Measurements from ENCODE around the gene OR8B12. TPM values are rescaled to one million over a fixed set of nuclear protein-coding genes. Genes with fewer than 3 reads are reported as not detected.
A peak's percentile ranks its signal among the peaks of the same experiment; 100 is the strongest.

OR8B12 gene, protein sequence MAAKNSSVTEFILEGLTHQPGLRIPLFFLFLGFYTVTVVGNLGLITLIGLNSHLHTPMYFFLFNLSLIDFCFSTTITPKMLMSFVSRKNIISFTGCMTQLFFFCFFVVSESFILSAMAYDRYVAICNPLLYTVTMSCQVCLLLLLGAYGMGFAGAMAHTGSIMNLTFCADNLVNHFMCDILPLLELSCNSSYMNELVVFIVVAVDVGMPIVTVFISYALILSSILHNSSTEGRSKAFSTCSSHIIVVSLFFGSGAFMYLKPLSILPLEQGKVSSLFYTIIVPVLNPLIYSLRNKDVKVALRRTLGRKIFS
- total RNA-seq, result not detected in 2 replicates

DNA sequence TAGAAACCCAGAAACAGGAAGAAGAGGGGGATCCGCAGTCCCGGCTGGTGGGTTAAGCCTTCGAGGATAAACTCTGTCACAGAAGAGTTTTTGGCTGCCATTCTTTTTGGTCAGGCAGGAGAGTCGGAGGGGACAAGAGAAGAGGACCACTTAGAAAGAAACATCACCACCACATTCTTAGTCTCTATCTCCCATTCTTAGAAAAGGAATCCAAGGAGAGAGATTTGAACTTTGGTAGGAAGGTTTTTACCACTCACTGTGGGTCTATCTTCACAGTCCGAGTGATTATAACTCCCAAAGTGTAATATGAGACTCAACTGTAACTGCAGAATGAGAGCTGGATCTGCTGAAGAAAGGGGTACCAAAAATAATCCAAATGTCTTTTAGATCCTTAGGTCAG lies at the start of gene OR8B12:
Gene OR8B12, minus strand, starts transcription at position 101 of the 400 bp plus-strand sequence. Its CDS starts 0 bp downstream, at position 101.
- no peak within 1 kb of the TSS for H3K4me3 ChIP-seq (ENCODE audit: low read depth, low read length)
- no peak for DNase-seq (ENCODE audit: low read depth)
- TF ChIP-seq, protein P1, sequence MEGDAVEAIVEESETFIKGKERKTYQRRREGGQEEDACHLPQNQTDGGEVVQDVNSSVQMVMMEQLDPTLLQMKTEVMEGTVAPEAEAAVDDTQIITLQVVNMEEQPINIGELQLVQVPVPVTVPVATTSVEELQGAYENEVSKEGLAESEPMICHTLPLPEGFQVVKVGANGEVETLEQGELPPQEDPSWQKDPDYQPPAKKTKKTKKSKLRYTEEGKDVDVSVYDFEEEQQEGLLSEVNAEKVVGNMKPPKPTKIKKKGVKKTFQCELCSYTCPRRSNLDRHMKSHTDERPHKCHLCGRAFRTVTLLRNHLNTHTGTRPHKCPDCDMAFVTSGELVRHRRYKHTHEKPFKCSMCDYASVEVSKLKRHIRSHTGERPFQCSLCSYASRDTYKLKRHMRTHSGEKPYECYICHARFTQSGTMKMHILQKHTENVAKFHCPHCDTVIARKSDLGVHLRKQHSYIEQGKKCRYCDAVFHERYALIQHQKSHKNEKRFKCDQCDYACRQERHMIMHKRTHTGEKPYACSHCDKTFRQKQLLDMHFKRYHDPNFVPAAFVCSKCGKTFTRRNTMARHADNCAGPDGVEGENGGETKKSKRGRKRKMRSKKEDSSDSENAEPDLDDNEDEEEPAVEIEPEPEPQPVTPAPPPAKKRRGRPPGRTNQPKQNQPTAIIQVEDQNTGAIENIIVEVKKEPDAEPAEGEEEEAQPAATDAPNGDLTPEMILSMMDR (IDR thresholded peaks at IDR 0.05; ENCODE audit: insufficient read depth, low read depth, low read length), result no peak

DNA sequence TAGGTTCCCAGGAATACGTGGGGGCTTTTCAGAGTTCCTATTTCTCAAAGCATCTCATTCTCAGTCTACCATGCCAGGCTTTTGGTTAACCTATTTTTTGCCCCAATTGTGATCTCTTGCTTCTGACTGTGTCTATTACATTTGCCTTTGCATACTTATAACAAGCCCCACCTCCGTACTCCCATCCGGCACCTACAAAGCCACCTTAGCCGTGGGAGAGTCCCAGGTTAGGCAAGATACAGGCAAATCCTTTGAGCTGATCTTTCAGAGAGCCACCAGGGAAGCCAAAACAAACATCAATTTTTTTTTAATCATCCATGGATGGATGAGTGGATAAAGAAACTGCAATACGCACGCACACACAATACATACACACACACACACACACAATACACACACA lies 49.2 kb upstream of the OR8B12 start:
- no peak for DNase-seq (ENCODE audit: low read depth)
- H3K4me3 ChIP-seq (ENCODE audit: low read depth, low read length), result no peak overlapping the region
- TF ChIP-seq, protein P1 (IDR thresholded peaks at IDR 0.05; ENCODE audit: insufficient read depth, low read depth, low read length), result no peak

DNA sequence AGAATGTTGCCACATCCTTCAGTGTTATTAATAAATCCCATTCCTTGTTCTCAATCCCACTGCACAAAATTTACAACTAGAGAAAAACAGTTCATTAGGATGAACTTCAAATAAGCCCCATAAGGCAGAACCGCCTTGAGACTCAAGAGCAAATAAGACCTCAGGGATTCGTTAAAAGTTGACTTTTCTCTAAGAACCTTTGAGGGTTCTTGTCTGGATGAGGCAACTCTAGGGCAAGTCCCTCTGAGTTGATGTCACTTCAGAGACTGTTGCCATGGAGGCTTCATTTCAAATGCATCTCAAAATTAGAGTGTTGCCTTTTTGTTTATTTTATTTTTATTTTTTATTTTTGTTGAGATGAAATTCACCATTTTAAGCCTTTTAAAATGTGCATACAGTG lies 48.0 kb upstream of the OR8B12 start:
- no peak overlapping the region for H3K4me3 ChIP-seq (ENCODE audit: low read depth, low read length)
- no peak for DNase-seq (ENCODE audit: low read depth)
- TF ChIP-seq, protein P1 (IDR thresholded peaks at IDR 0.05; ENCODE audit: insufficient read depth, low read depth, low read length), result no peak

DNA sequence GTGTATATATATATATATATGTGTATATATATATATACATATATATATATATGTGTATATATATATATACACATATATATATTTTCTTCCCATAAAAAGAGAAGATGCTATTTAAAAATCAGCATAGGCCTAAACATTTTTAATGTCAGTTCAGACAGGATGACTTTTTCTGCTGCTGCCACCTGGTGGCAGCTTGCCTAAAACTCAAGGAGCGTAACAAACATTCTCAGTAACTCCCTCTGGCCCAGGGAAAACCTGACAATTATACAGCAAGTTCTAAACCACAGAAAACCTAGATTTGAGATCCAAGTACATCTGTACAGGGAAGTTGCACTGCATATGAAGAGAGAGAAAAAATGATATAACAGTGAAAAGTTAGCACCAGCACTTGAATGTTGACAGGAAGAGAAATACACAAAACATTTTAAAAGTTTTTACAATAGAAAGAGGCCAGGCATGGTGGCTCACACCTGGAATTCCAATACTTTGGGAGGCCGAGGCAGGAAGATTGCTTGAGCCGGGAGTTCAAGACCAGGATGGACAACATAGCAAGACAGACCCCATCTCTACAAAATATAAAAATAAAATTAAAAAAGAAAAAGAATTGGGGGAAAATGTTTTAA lies 42.9 kb upstream of the OR8B12 start:
- TF ChIP-seq, protein P1 (IDR thresholded peaks at IDR 0.05; ENCODE audit: insufficient read depth, low read depth, low read length), result peak; percentile 66
- peak; percentile 63 for DNase-seq (ENCODE audit: low read depth)

DNA sequence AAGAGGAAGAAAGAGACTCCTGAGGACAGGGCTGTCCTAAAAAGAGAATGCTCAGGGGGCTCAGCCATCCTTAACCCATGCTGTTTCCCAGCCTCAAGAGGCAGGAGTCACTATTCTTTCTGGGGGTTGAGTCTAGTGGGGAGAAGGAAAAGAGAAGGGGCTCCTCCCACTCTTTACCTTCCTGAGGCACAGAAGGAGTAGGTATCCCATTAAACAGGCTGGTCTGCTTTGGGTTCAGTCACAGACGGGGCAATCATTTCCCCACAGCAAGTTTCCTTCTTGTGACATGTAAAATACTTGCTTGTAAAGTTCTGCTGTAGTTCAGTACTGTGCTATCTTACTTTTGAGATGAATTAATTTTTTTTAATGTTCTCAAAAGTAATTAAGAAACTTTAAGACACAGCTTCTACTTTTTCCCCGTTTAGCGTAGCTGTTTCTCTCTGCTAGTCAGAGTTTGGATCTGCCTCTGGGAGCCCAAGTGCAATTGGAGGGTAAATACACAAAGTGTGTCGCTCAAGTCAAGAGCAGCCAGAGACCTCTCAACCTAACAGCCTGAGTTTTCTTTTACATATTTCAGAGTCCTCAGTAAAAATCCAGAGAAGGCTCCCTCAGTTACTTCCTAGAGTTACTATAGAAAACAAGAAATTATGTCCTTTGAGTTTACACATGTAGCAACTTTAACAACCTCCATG lies 41.4 kb upstream of the OR8B12 start:
- no peak for DNase-seq (ENCODE audit: low read depth)

More for the DNA sequence above, 42.9 kb upstream of the OR8B12 start:
- H3K4me3 ChIP-seq (ENCODE audit: low read depth, low read length), result no peak overlapping the region

DNA sequence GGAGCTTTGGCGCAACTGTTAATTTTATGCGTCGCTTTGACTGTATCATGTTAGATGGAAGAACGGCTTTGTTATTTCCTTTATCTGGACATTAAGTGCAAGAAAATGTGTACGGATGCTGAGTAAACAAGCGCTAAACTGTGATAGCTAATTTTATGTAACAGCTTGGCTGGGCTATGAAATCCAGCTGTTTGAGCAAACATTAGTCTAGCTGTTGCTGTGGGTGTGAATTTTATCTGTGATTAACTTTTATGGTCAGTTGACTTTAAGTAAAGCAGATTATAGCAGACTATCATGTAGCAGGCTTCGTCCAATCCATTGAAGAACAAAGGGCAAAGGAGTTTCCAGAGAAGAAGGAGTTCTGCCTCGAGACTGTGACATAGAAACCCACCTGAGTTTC lies 40.3 kb upstream of the OR8B12 start:
- H3K4me3 ChIP-seq (ENCODE audit: low read depth, low read length), result no peak overlapping the region
- TF ChIP-seq, protein P1 (IDR thresholded peaks at IDR 0.05; ENCODE audit: insufficient read depth, low read depth, low read length), result no peak
- no peak for DNase-seq (ENCODE audit: low read depth)

More for the DNA sequence above, 41.4 kb upstream of the OR8B12 start:
- no peak overlapping the region for H3K4me3 ChIP-seq (ENCODE audit: low read depth, low read length)
- TF ChIP-seq, protein P1 (IDR thresholded peaks at IDR 0.05; ENCODE audit: insufficient read depth, low read depth, low read length), result no peak
